Fibroblast of lung (primary cell): Measurements from ENCODE around the gene MEIS2. TPM values are rescaled to one million over a fixed set of nuclear protein-coding genes. Genes with fewer than 3 reads are reported as not detected.

Source experiments
- DNase-seq, 2 donors: peaks; one replicate each; pipeline versions ENCODE4 v3.0.0 to v3.0.0-alpha.2; 2010; ENCODE audit warnings: low read depth in 2 of 2
- H2AFZ ChIP-seq: 2 replicates; pipeline ENCODE4 v1.5.1; 2012; ENCODE audit warnings: low read length, control low read depth, inconsistent platforms
- H3K27ac ChIP-seq: 2 replicates; pipeline ENCODE4 v1.5.1; 2011; ENCODE audit warnings: low read length, control low read depth; ENCODE audit not compliant: insufficient read depth
- H3K27me3 ChIP-seq: 2 replicates; pipeline ENCODE4 v1.5.1; 2011; ENCODE audit warnings: mild to moderate bottlenecking, low read length; ENCODE audit not compliant: control insufficient read depth, insufficient read depth
- H3K36me3 ChIP-seq: 2 replicates; pipeline ENCODE4 v1.5.1; 2011; ENCODE audit warnings: low read length; ENCODE audit not compliant: control insufficient read depth, insufficient read depth
- H3K4me1 ChIP-seq: 2 replicates; pipeline ENCODE4 v1.5.1; 2011; ENCODE audit warnings: low read length; ENCODE audit not compliant: control insufficient read depth, insufficient read depth; ENCODE audit errors: extremely low read depth
- H3K4me2 ChIP-seq: 2 replicates; pipeline ENCODE4 v1.5.1; 2011; ENCODE audit warnings: low read length, control low read depth; ENCODE audit not compliant: insufficient read depth; ENCODE audit errors: extremely low read depth
- H3K4me3 ChIP-seq, 4 experiments: fragments of 200-600 bp in 1 of 4; sonication (generic) in 1 of 4; replicated peaks in 1 of 4; 2 replicates each; pipeline ENCODE4 v1.5.1; 2011 to 2016; ENCODE audit warnings: low read length in 4 of 4, low read depth in 3 of 4, mild to moderate bottlenecking in 3 of 4, control low read depth in 2 of 4, inconsistent platforms in 1 of 4, mixed read lengths in 1 of 4; ENCODE audit not compliant: insufficient read depth in 1 of 4; ENCODE audit errors: control extremely low read depth in 1 of 4
- H3K79me2 ChIP-seq: 2 replicates; pipeline ENCODE4 v1.5.1; 2012; ENCODE audit warnings: mild to moderate bottlenecking, low read length, inconsistent platforms; ENCODE audit not compliant: control insufficient read depth, insufficient read depth
- H3K9ac ChIP-seq: 2 replicates; pipeline ENCODE4 v1.5.1; 2011; ENCODE audit warnings: mild to moderate bottlenecking, low read length, control low read depth; ENCODE audit not compliant: insufficient read depth
- H3K9me3 ChIP-seq: 2 replicates; pipeline ENCODE4 v1.5.1; 2012; ENCODE audit warnings: low read depth, low read length; ENCODE audit not compliant: control insufficient read depth, insufficient read depth
- H4K20me1 ChIP-seq: 2 replicates; pipeline ENCODE4 v1.5.1; 2011; ENCODE audit warnings: low read length; ENCODE audit not compliant: control insufficient read depth, insufficient read depth; ENCODE audit errors: extremely low read depth
- CTCF ChIP-seq, 2 donors: IDR thresholded peaks in 1 of 2; conservative IDR thresholded peaks in 1 of 2; 1 replicate in 1 of 2; 2 replicates in 1 of 2; pipeline ENCODE4 v1.5.1; 2011 to 2012; ENCODE audit warnings: low read length in 2 of 2, control low read depth in 1 of 2, inconsistent platforms in 1 of 2, low read depth in 1 of 2, mild to moderate bottlenecking in 1 of 2
- EZH2 ChIP-seq: IDR thresholded peaks from 2 replicates; pipeline ENCODE4 v1.5.1; 2012; ENCODE audit warnings: low read length, control low read depth, mild to moderate bottlenecking; ENCODE audit errors: missing control alignments
- polyA plus RNA-seq, 2 donors: library from polyadenylated mRNA; depleted of rRNA in 1 of 2; stranded (reverse) in 1 of 2; unstranded in 1 of 2; fragments of >200 nt; gene quantifications; 2 replicates each; pipeline ENCODE4 v1.2.1, GENCODE V29; 2011 to 2012; ENCODE audit warnings: missing spikeins in 1 of 2
- total RNA-seq: library from RNA; depleted of rRNA; stranded (reverse); fragments of >200 nt; gene quantifications from 2 replicates; pipeline ENCODE4 v1.2.1, GENCODE V29; 2014

MEIS2 gene
- total and polyA plus RNA-seq, 2 donors (not counting 1 experiment from before 2014, with no cell fraction given): 31.0 to 37.1 TPM

- Histone ChIP-seq H2AFZ (no peak overlapping the region), H3K9me3 (no peaks in the 10 kb centered on the region), H4K20me1 (no peaks in the 10 kb centered on the region), H3K36me3 (no peaks in the 10 kb centered on the region), H3K27ac (no peak overlapping the region), H3K4me2 (no peak overlapping the region), H3K27me3 (no peaks in the 10 kb centered on the region), H3K9ac (no peak overlapping the region), H3K4me1 (no peaks in the 10 kb centered on the region), H3K4me3 (no peak overlapping the region), H3K79me2 (no peaks in the 10 kb centered on the region)
- no peak for TF ChIP-seq EZH2
- no peak for TF ChIP-seq CTCF (conservative IDR thresholded peaks at IDR 0.05 in 1 of 2, IDR thresholded peaks at IDR 0.05 in 1 of 2; ENCODE audit: low read depth in 1 of 2, low read length in 2 of 2)
- DNase-seq: peak in 1 of 2 donors; percentile 68
Measured at GRCh38 chr15:36958606-36959005, 141.7 kb downstream of the MEIS2 start.

- H3K4me1 ChIP-seq: peaks cover 7% of the 10 kb centered on the region
- H3K79me2 ChIP-seq: no peaks in the 10 kb centered on the region
- no peak overlapping the region for H3K27ac ChIP-seq
Measured at GRCh38 chr15:36954486-36954885, 145.9 kb downstream of the MEIS2 start.

GRCh38 chr15:36953346-36953745 is 147.0 kb downstream of the MEIS2 start:
- Histone ChIP-seq H3K27me3 (no peaks in the 10 kb centered on the region), H4K20me1 (peaks cover 2% of the 10 kb centered on the region), H3K27ac (no peak overlapping the region), H3K4me2 (no peak overlapping the region), H3K9me3 (no peaks in the 10 kb centered on the region), H3K79me2 (no peaks in the 10 kb centered on the region), H2AFZ (no peak overlapping the region), H3K9ac (no peak overlapping the region), H3K36me3 (no peaks in the 10 kb centered on the region), H3K4me1 (peaks cover 7% of the 10 kb centered on the region), H3K4me3 (no peak overlapping the region)
- DNase-seq: peak; percentile 40 to 70
- TF ChIP-seq CTCF (conservative IDR thresholded peaks at IDR 0.05 in 1 of 2, IDR thresholded peaks at IDR 0.05 in 1 of 2; ENCODE audit: low read depth in 1 of 2, low read length in 2 of 2): no peak
- no peak for TF ChIP-seq EZH2

More at GRCh38 chr15:36954486-36954885, 145.9 kb downstream of the MEIS2 start:
- H3K4me3 ChIP-seq: no peak overlapping the region
- H3K4me2 ChIP-seq: no peak overlapping the region
- DNase-seq: peak in 1 of 2 donors; percentile 90
- TF ChIP-seq CTCF (conservative IDR thresholded peaks at IDR 0.05 in 1 of 2, IDR thresholded peaks at IDR 0.05 in 1 of 2; ENCODE audit: low read depth in 1 of 2, low read length in 2 of 2) (no peak), EZH2 (no peak)
- H3K27me3 ChIP-seq: no peaks in the 10 kb centered on the region
- H4K20me1 ChIP-seq: peaks cover 2% of the 10 kb centered on the region
- H2AFZ ChIP-seq: no peak overlapping the region
- no peaks in the 10 kb centered on the region for H3K36me3 ChIP-seq
- no peaks in the 10 kb centered on the region for H3K9me3 ChIP-seq
- no peak overlapping the region for H3K9ac ChIP-seq
